AG09309 (cell line): ENCODE measurements around the gene ZRANB3.

ENCODE experiments used
- DNase-seq: peaks from one replicate; pipeline ENCODE4 v3.0.0-alpha.2; 2010; ENCODE audit warnings: low read depth
- H3K4me3 ChIP-seq: 2 replicates; pipeline ENCODE4 v1.5.1; 2011; ENCODE audit warnings: mild to moderate bottlenecking, low read depth, low read length, moderate library complexity; ENCODE audit not compliant: control insufficient read depth
- CTCF ChIP-seq: IDR thresholded peaks from 2 replicates; pipeline ENCODE4 v1.5.1; 2011; ENCODE audit warnings: mild to moderate bottlenecking, low read depth, low read length, inconsistent platforms; ENCODE audit not compliant: insufficient read depth, control insufficient read depth; ENCODE audit errors: missing control alignments

Gene ZRANB3

GRCh38 chr2:135219226-135219625 is 311.8 kb downstream of the ZRANB3 start:
- H3K4me3 ChIP-seq: no peak overlapping the region
- no peak for TF ChIP-seq CTCF
- no peak for DNase-seq

- no peak for TF ChIP-seq CTCF
- no peak overlapping the region for H3K4me3 ChIP-seq
- DNase-seq: no peak
Observed at GRCh38 chr2:135218426-135218825, 312.6 kb downstream of the ZRANB3 start.

GRCh38 chr2:135212757-135213156 is 318.3 kb downstream of the ZRANB3 start:
- H3K4me3 ChIP-seq: no peak overlapping the region
- DNase-seq: no peak
- TF ChIP-seq CTCF: no peak

GRCh38 chr2:135208016-135208415 is 323.0 kb downstream of the ZRANB3 start:
- H3K4me3 ChIP-seq: no peak overlapping the region
- no peak for DNase-seq
- TF ChIP-seq CTCF: no peak

- TF ChIP-seq CTCF: no peak
- DNase-seq: no peak
- H3K4me3 ChIP-seq: no peak overlapping the region
Observed at GRCh38 chr2:135203944-135204343, 327.1 kb downstream of the ZRANB3 start.

GRCh38 chr2:135202751-135203150 is 328.3 kb downstream of the ZRANB3 start:
- DNase-seq: no peak
- H3K4me3 ChIP-seq: no peak overlapping the region
- TF ChIP-seq CTCF: no peak

- no peak for TF ChIP-seq CTCF
Observed at GRCh38 chr2:135198481-135198880, 332.5 kb downstream of the ZRANB3 start.

More at GRCh38 chr2:135198481-135198880, 332.5 kb downstream of the ZRANB3 start:
- H3K4me3 ChIP-seq: no peak overlapping the region
- no peak for DNase-seq
